IMR-90 (cell line): ENCODE measurements around the gene SLC12A8. TPM values are rescaled to one million over a fixed set of nuclear protein-coding genes. Genes with fewer than 3 reads are reported as not detected.

Experiments used
- ATAC-seq: fragments of 200-7000 bp; cut with Tn5 transposase; 2 replicates; pipeline ENCODE4 v1.9.1; 2020; ENCODE audit warnings: low read depth, mild to moderate bottlenecking, moderate library complexity
- BruUV-seq: library from RNA; stranded (reverse); fragments of 400-500 nt; replicated peaks from 2 replicates; lab custom pipeline; 2021; lab: Mats Ljungman, UMichigan
- CTCF ChIA-PET: fragments of 300-600 bp; formaldehyde crosslinking; extraction: SDS; loops from one replicate; lab custom pipeline; 2021; ENCODE audit warnings: antibody characterized with exemption; lab: Yijun Ruan, JAX
- POLR2A ChIA-PET: fragments of 300-600 bp; sonication (Branson Sonifier 250); formaldehyde crosslinking; loops from one replicate; lab custom pipeline; 2022; ENCODE audit warnings: antibody characterized with exemption; ENCODE audit not compliant: unreplicated experiment; lab: Charles Lee
- DNase-seq: peaks from one replicate; pipeline ENCODE4 v3.0.0; 2013
- H2AFZ ChIP-seq: replicated peaks from 2 replicates; pipeline ENCODE3; 2013; ENCODE audit warnings: low read length, mild to moderate bottlenecking; ENCODE audit not compliant: poor library complexity
- H2AK5ac ChIP-seq: 2 replicates; pipeline ENCODE4 v1.6.1; 2013; ENCODE audit warnings: low read depth, low read length, inconsistent platforms
- H2AK9ac ChIP-seq: replicated peaks from 2 replicates; pipeline ENCODE3; 2013; ENCODE audit warnings: mild to moderate bottlenecking, low read depth, low read length, moderate library complexity; ENCODE audit not compliant: poor library complexity
- H2BK120ac ChIP-seq: 2 replicates; pipeline ENCODE4 v1.6.1; 2013; ENCODE audit warnings: low read depth, low read length, inconsistent platforms
- H2BK15ac ChIP-seq: 3 replicates; pipeline ENCODE4 v1.6.1; 2013; ENCODE audit warnings: low read depth, low read length, inconsistent platforms
- H2BK20ac ChIP-seq: 2 replicates; pipeline ENCODE4 v1.6.1; 2013; ENCODE audit warnings: low read depth, mild to moderate bottlenecking, inconsistent platforms, low read length, moderate library complexity
- H2BK5ac ChIP-seq: 2 replicates; pipeline ENCODE4 v1.6.1; 2013; ENCODE audit warnings: mild to moderate bottlenecking, low read depth, low read length, inconsistent platforms; ENCODE audit not compliant: poor library complexity, severe bottlenecking
- H3K14ac ChIP-seq: replicated peaks from 2 replicates; pipeline ENCODE4 v1.6.1; 2013; ENCODE audit warnings: low read depth, low read length, inconsistent platforms
- H3K18ac ChIP-seq: 2 replicates; pipeline ENCODE4 v1.6.1; 2013; ENCODE audit warnings: low read depth, low read length, control low read depth
- H3K23ac ChIP-seq: 2 replicates; pipeline ENCODE4 v1.6.1; 2013; ENCODE audit warnings: low read depth, low read length, inconsistent platforms
- H3K27ac ChIP-seq: 2 replicates; pipeline ENCODE4 v1.5.1; 2013; ENCODE audit warnings: mild to moderate bottlenecking, control low read depth, low read length; ENCODE audit not compliant: insufficient read depth
- H3K27me3 ChIP-seq: 2 replicates; pipeline ENCODE4 v1.6.1; 2013; ENCODE audit warnings: low read length; ENCODE audit not compliant: control insufficient read depth, insufficient read depth
- H3K36me3 ChIP-seq: 2 replicates; pipeline ENCODE4 v1.6.1; 2013; ENCODE audit warnings: low read length, mixed read lengths; ENCODE audit not compliant: control insufficient read depth, insufficient read depth
- H3K4ac ChIP-seq: 2 replicates; pipeline ENCODE4 v1.6.1; 2013; ENCODE audit warnings: low read depth, low read length, inconsistent platforms
- H3K4me1 ChIP-seq: 2 replicates; pipeline ENCODE4 v1.6.1; 2013; ENCODE audit warnings: low read length, mixed read lengths; ENCODE audit not compliant: control insufficient read depth, insufficient read depth
- H3K4me2 ChIP-seq: 2 replicates; pipeline ENCODE4 v1.6.1; 2013; ENCODE audit warnings: low read depth, mild to moderate bottlenecking, control low read depth, low read length, moderate library complexity
- H3K4me3 ChIP-seq: 2 replicates; pipeline ENCODE4 v1.5.1; 2013; ENCODE audit warnings: low read depth, mild to moderate bottlenecking, control low read depth, low read length, moderate library complexity; ENCODE audit not compliant: insufficient read depth
- H3K56ac ChIP-seq: 2 replicates; pipeline ENCODE4 v1.6.1; 2013; ENCODE audit warnings: low read length, inconsistent platforms; ENCODE audit not compliant: insufficient read depth; ENCODE audit errors: extremely low read depth
- H3K79me1 ChIP-seq, 2 experiments: 2 replicates each; pipeline ENCODE4 v1.6.1; 2013; ENCODE audit warnings: low read length in 2 of 2, inconsistent platforms in 1 of 2, low read depth in 1 of 2
- H3K9ac ChIP-seq: 2 replicates; pipeline ENCODE4 v1.6.1; 2013; ENCODE audit warnings: low read depth, low read length, control low read depth
- H3K9me1 ChIP-seq: 2 replicates; pipeline ENCODE4 v1.6.1; 2013; ENCODE audit warnings: low read length, inconsistent platforms; ENCODE audit not compliant: insufficient read depth
- H3K9me3 ChIP-seq: 2 replicates; pipeline ENCODE4 v1.6.1; 2013; ENCODE audit warnings: low read length; ENCODE audit not compliant: control insufficient read depth, insufficient read depth
- H4K20me1 ChIP-seq: 2 replicates; pipeline ENCODE4 v1.6.1; 2013; ENCODE audit warnings: low read length, inconsistent platforms; ENCODE audit not compliant: insufficient read depth
- H4K5ac ChIP-seq: 2 replicates; pipeline ENCODE4 v1.6.1; 2013; ENCODE audit warnings: mild to moderate bottlenecking, low read depth, low read length, control low read depth
- H4K8ac ChIP-seq, 2 experiments: 2 replicates each; pipeline ENCODE4 v1.6.1; 2013; ENCODE audit warnings: low read depth in 2 of 2, low read length in 2 of 2, control low read depth in 1 of 2, inconsistent platforms in 1 of 2
- H4K91ac ChIP-seq: 2 replicates; pipeline ENCODE4 v1.6.1; 2013; ENCODE audit warnings: low read depth, low read length, inconsistent platforms; ENCODE audit not compliant: insufficient read depth
- BHLHE40 ChIP-seq: fragments of 150-350 bp; IDR thresholded peaks from 2 replicates; pipeline ENCODE4 v1.6.1; 2016; ENCODE audit warnings: mild to moderate bottlenecking, low read depth, low read length
- CEBPB ChIP-seq: IDR thresholded peaks from 2 replicates; pipeline ENCODE4 v1.6.1; 2012; ENCODE audit warnings: low read depth, low read length, improper control_type of control experiment
- CHD1 ChIP-seq: IDR thresholded peaks from 2 replicates; pipeline ENCODE4 v1.6.1; 2012; ENCODE audit warnings: low read depth, low read length, improper control_type of control experiment
- CTCF ChIP-seq: conservative IDR thresholded peaks from 2 replicates; pipeline ENCODE4 v1.5.1; 2012; ENCODE audit warnings: mild to moderate bottlenecking, low read depth, low read length, improper control_type of control experiment
- ELK1 ChIP-seq: fragments of 150-350 bp; IDR thresholded peaks from 2 replicates; pipeline ENCODE4 v1.6.1; 2016; ENCODE audit warnings: low read depth, mild to moderate bottlenecking, low read length, moderate library complexity, borderline replicate concordance
- FOS ChIP-seq: fragments of 150-350 bp; IDR thresholded peaks from 2 replicates; pipeline ENCODE4 v1.6.1; 2016; ENCODE audit warnings: low read depth, low read length
- MAFK ChIP-seq: IDR thresholded peaks from 2 replicates; pipeline ENCODE4 v1.6.1; 2012; ENCODE audit warnings: low read depth, low read length, improper control_type of control experiment
- MAZ ChIP-seq: IDR thresholded peaks from 2 replicates; pipeline ENCODE4 v1.6.1; 2012; ENCODE audit warnings: low read depth, mild to moderate bottlenecking, low read length, improper control_type of control experiment, moderate library complexity, borderline replicate concordance
- MXI1 ChIP-seq: IDR thresholded peaks from 2 replicates; pipeline ENCODE4 v1.6.1; 2012; ENCODE audit warnings: low read depth, mild to moderate bottlenecking, low read length, moderate library complexity, borderline replicate concordance
- NFE2L2 ChIP-seq: fragments of 150-350 bp; IDR thresholded peaks from 2 replicates; pipeline ENCODE4 v1.6.1; 2016; ENCODE audit warnings: low read depth, mild to moderate bottlenecking, low read length
- POLR2A ChIP-seq: IDR thresholded peaks from 2 replicates; pipeline ENCODE4 v1.6.1; 2012; ENCODE audit warnings: mild to moderate bottlenecking, low read depth, low read length
- RAD21 ChIP-seq: IDR thresholded peaks from 2 replicates; pipeline ENCODE4 v1.6.1; 2012; ENCODE audit warnings: low read length, improper control_type of control experiment
- RCOR1 ChIP-seq: IDR thresholded peaks from 2 replicates; pipeline ENCODE4 v1.6.1; 2012; ENCODE audit warnings: mild to moderate bottlenecking, low read length, improper control_type of control experiment; ENCODE audit not compliant: insufficient replicate concordance
- RFX5 ChIP-seq: IDR thresholded peaks from 2 replicates; pipeline ENCODE4 v1.8.0; 2012; ENCODE audit warnings: low read depth, mild to moderate bottlenecking, low read length, moderate library complexity
- SMC3 ChIP-seq: fragments of 150-350 bp; IDR thresholded peaks from 2 replicates; pipeline ENCODE4 v1.6.1; 2016; ENCODE audit warnings: low read depth, mild to moderate bottlenecking, antibody characterized with exemption, low read length, moderate library complexity
- USF2 ChIP-seq: fragments of 150-350 bp; IDR thresholded peaks from 2 replicates; pipeline ENCODE4 v1.6.1; 2017; ENCODE audit warnings: mild to moderate bottlenecking, antibody characterized with exemption, low read length, low read depth
- WGBS, 2 experiments: methylation state at CpG; one replicate each; pipeline versions ENCODE4 v1.1.5 to v1.1.7; 2013; ENCODE audit warnings: missing lambda C conversion rate in 2 of 2; ENCODE audit not compliant: insufficient read length in 1 of 2; ENCODE audit errors: extremely low coverage in 2 of 2; 5-methylcytosine and 5-hydroxymethylcytosine counted together
- dilution Hi-C: fragments of 300-500 bp; cut with HindIII; formaldehyde crosslinking; loops from one replicate; pipeline ENCODE4 v1.14.3; 2018; ENCODE audit warnings: low sequenced_read_pairs; ENCODE audit not compliant: unreplicated experiment
- in situ Hi-C: fragments of 300-500 bp; cut with MboI; formaldehyde crosslinking; loops from 3 replicates; pipeline ENCODE4 v1.14.3; 2019; ENCODE audit warnings: low sequenced_read_pairs, inconsistent platforms, mixed read lengths
- intact Hi-C: fragments of 100-400 bp; cut with micrococcal nuclease; formaldehyde crosslinking; loops from 2 replicates; pipeline ENCODE4 v1.10.0; 2022
- polyA plus RNA-seq, 3 experiments: library from polyadenylated mRNA; depleted of rRNA; stranded (reverse); fragments of >200 nt; gene quantifications; 2 replicates each; pipeline ENCODE4 v1.2.3, GENCODE V29; 2012; ENCODE audit warnings: low replicate concordance in 1 of 3
- total RNA-seq: library from RNA; depleted of rRNA; stranded (reverse); fragments of >200 nt; gene quantifications from 2 replicates; pipeline ENCODE4 v1.2.3, GENCODE V29; 2012

SLC12A8 gene
- total and polyA plus RNA-seq, 2 of the 4 experiments (the other 2 are of a cell fraction) = 2.2 to 4.3 TPM

GRCh38 chr3:125157183-125157582 lies 55.4 kb downstream of the SLC12A8 start:
- BruUV-seq = no TSS peak
- Histone ChIP-seq H3K4ac (no peak overlapping the region), H2BK15ac (0 out of 3 replicates have a peak overlapping the region, but pooled peaks have one; percentile 3), H4K20me1 (no peaks in the 10 kb centered on the region), H2AK9ac (no peak overlapping the region), H4K5ac (no peak overlapping the region), H2BK5ac (no peak overlapping the region), H3K14ac (no peak overlapping the region), H3K4me2 (no peak overlapping the region), H4K91ac (no peak overlapping the region), H3K79me1 (no peaks in the 10 kb centered on the region), H3K36me3 (no peaks in the 10 kb centered on the region), H2AFZ (no peak overlapping the region), H4K8ac (no peak overlapping the region), H3K9me1 (peaks cover 5% of the 10 kb centered on the region; the same call in 1 of the 2 replicates), H3K56ac (no peak overlapping the region), H3K4me1 (peaks cover 4% of the 10 kb centered on the region; the same call in 1 of the 2 replicates), H2AK5ac (peak overlapping the region; percentile 25; the same call in 1 of the 2 replicates), H3K27ac (no peak overlapping the region), H3K4me3 (no peak overlapping the region), H3K9me3 (no peaks in the 10 kb centered on the region), H2BK20ac (peak overlapping the region; percentile 69), H3K18ac (no peak overlapping the region), H3K27me3 (no peaks in the 10 kb centered on the region), H3K23ac (no peak overlapping the region), H3K9ac (no peak overlapping the region), H2BK120ac (no peak overlapping the region)
- intact Hi-C loops (no loop called here), in situ Hi-C loops (no loop called here), dilution Hi-C loops (no loop called here)
- ChIA-PET CTCF (interaction anchor here (0.6 to 1.0 kb wide), 2 partner anchors 174 to 247 kb away, joined by 3 to 6 read pairs; no protein-coding TSS in a partner anchor), POLR2A (no interaction called here)
- ATAC-seq (no peak), DNase-seq (no peak)
- TF ChIP-seq MXI1 (no peak), POLR2A (no peak), NFE2L2 (no peak), MAZ (no peak), BHLHE40 (no peak), SMC3 (no peak), RCOR1 (no peak), FOS (no peak), RFX5 (no peak), USF2 (no peak), CTCF (no peak), ELK1 (no peak), MAFK (no peak), CHD1 (no peak), CEBPB (no peak), RAD21 (no peak)
- 100% methylated on average over 1 of the region's 3 CpGs; no CpG with 5 or more reads in 1 of the 2 experiments for WGBS, 2 experiments
